DND-41 (cell line): ENCODE measurements around the gene MARCHF3.

ENCODE experiments used
- EZH2 ChIP-seq: IDR thresholded peaks from 3 replicates; pipeline ENCODE4 v1.6.1; 2012; ENCODE audit warnings: borderline replicate concordance, low read depth, mild to moderate bottlenecking, moderate library complexity, low read length, inconsistent platforms; ENCODE audit not compliant: severe bottlenecking
- TF ChIP-seq, protein P1 (sequence below): IDR thresholded peaks from 2 replicates; pipeline ENCODE4 v1.5.1; 2012; ENCODE audit warnings: borderline replicate concordance, low read length, moderate library complexity, mild to moderate bottlenecking; ENCODE audit not compliant: poor library complexity, severe bottlenecking; ENCODE audit errors: extremely low read depth

DNA sequence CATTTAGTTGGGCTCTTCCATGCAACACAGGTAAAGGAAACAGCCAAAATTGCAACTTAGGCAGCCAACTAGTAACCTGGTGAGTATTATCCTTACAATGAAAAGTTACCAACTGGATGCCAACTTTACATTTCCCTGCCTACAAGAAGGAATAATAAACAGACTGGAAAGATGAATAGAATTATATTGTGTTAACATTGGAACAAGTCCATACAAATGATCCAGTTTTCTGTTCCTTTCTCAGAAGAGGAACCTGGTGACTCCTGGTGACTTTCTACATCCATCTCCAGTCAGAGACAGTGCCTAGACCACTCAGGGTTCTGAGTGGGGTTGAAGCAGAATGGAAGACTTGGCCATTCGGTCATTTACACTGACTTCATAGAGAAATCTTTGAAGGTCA is 20.6 kb downstream of the MARCHF3 start:
- TF ChIP-seq, protein P1, sequence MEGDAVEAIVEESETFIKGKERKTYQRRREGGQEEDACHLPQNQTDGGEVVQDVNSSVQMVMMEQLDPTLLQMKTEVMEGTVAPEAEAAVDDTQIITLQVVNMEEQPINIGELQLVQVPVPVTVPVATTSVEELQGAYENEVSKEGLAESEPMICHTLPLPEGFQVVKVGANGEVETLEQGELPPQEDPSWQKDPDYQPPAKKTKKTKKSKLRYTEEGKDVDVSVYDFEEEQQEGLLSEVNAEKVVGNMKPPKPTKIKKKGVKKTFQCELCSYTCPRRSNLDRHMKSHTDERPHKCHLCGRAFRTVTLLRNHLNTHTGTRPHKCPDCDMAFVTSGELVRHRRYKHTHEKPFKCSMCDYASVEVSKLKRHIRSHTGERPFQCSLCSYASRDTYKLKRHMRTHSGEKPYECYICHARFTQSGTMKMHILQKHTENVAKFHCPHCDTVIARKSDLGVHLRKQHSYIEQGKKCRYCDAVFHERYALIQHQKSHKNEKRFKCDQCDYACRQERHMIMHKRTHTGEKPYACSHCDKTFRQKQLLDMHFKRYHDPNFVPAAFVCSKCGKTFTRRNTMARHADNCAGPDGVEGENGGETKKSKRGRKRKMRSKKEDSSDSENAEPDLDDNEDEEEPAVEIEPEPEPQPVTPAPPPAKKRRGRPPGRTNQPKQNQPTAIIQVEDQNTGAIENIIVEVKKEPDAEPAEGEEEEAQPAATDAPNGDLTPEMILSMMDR, result no peak
- TF ChIP-seq EZH2, result no peak
